Bronchial epithelial cell (primary cell): ENCODE results near the gene ADGRV1. TPM values are rescaled to one million over a fixed set of nuclear protein-coding genes. Genes with fewer than 3 reads are reported as not detected.
"Not testable (repeated sequence)": the region's sequence is repeated elsewhere in the genome, so short reads cannot be mapped to it uniquely, and the experiment has no call there.

Source experiments
- DNase-seq: peaks from one replicate; pipeline ENCODE4 v3.0.0-alpha.2; 2010; ENCODE audit warnings: low read depth
- FAIRE-seq: peaks from 2 replicates; lab custom pipeline; 2011; peaks lifted over from hg19 to GRCh38; lab: Jason Lieb, UNC
- H3K27me3 ChIP-seq: 2 replicates; pipeline ENCODE4 v1.5.1; 2011; ENCODE audit warnings: low read length; ENCODE audit not compliant: control insufficient read depth, insufficient read depth
- H3K36me3 ChIP-seq: 2 replicates; pipeline ENCODE4 v1.5.1; 2011; ENCODE audit warnings: low read length; ENCODE audit not compliant: control insufficient read depth, insufficient read depth
- H3K4me3 ChIP-seq: 2 replicates; pipeline ENCODE4 v1.5.1; 2011; ENCODE audit warnings: mild to moderate bottlenecking, low read depth, low read length, control low read depth
- CTCF ChIP-seq: IDR thresholded peaks from 2 replicates; pipeline ENCODE4 v1.5.1; 2011; ENCODE audit warnings: mild to moderate bottlenecking, moderate library complexity, low read length, control low read depth, inconsistent platforms; ENCODE audit not compliant: insufficient read depth, severe bottlenecking
- total RNA-seq: library from RNA; depleted of rRNA; stranded (reverse); fragments of >200 nt; gene quantifications from 2 replicates; pipeline ENCODE4 v1.2.1, GENCODE V29; 2014

ADGRV1 gene
- total RNA-seq, 1 donor from 2014 or later = 1.6 TPM

- no peak for FAIRE-seq
- TF ChIP-seq CTCF = no peak
- H3K27me3 ChIP-seq = no peaks in the 10 kb centered on the region
- no peaks in the 10 kb centered on the region for H3K36me3 ChIP-seq
- DNase-seq = no peak
- H3K4me3 ChIP-seq = no peak overlapping the region
Observed at GRCh38 chr5:90650767-90651166, 92.2 kb downstream of the ADGRV1 start.

- Histone ChIP-seq H3K4me3 (no peak overlapping the region), H3K36me3 (no peaks in the 10 kb centered on the region), H3K27me3 (no peaks in the 10 kb centered on the region)
- FAIRE-seq (no peak), DNase-seq (no peak)
- TF ChIP-seq CTCF = no peak
Observed at GRCh38 chr5:90654215-90654614, 95.6 kb downstream of the ADGRV1 start.

DNA sequence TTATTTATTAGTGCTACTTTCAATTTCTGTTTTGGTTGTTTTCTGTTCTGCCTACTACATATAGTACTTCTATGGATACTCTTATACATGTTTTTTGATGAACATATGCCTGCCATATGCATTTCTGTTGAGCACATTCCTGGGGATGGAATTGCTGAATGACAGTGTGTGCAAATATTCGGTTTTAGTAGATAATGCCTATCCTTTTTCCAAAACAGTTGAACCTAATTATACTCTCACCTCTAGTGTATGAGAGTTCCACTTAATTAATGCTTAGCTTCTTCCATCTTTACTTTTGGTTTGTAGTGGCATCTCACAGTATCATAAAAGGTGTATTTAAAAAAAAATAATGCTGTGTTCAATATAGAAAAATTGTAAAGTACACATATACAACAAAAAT is 96.8 kb downstream of the ADGRV1 start:
- H3K27me3 ChIP-seq = no peaks in the 10 kb centered on the region
- H3K4me3 ChIP-seq = no peak overlapping the region
- DNase-seq (no peak), FAIRE-seq (no peak)
- no peaks in the 10 kb centered on the region for H3K36me3 ChIP-seq
- TF ChIP-seq CTCF = no peak

- Histone ChIP-seq H3K27me3 (no peaks in the 10 kb centered on the region), H3K4me3 (no peak overlapping the region), H3K36me3 (no peaks in the 10 kb centered on the region)
- TF ChIP-seq CTCF = no peak
- FAIRE-seq (no peak), DNase-seq (no peak)
Observed at GRCh38 chr5:90657030-90657429, 98.4 kb downstream of the ADGRV1 start.

DNA sequence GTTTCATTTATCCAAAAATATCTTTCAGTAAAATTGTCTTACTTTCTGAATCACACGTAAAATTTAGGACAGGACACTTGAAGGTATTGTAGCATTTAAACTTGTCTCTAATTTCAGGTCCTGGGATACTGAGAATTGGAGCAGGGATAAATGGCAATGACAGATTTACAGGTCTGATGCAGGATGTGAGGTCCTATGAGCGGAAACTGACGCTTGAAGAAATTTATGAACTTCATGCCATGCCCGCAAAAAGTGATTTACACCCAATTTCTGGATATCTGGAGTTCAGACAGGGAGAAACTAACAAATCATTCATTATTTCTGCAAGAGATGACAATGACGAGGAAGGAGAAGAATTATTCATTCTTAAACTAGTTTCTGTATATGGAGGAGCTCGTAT is 99.2 kb downstream of the ADGRV1 start:
- DNase-seq (no peak), FAIRE-seq (no peak)
- no peaks in the 10 kb centered on the region for H3K27me3 ChIP-seq
- no peaks in the 10 kb centered on the region for H3K36me3 ChIP-seq
- TF ChIP-seq CTCF = no peak
- no peak overlapping the region for H3K4me3 ChIP-seq

- FAIRE-seq = no peak
- no peak for DNase-seq
- Histone ChIP-seq H3K4me3 (no peak overlapping the region), H3K36me3 (no peaks in the 10 kb centered on the region), H3K27me3 (no peaks in the 10 kb centered on the region)
- no peak for TF ChIP-seq CTCF
Observed at GRCh38 chr5:90658620-90659019, 100.0 kb downstream of the ADGRV1 start.

GRCh38 chr5:90668079-90668565 is 109.5 kb downstream of the ADGRV1 start:
- DNase-seq, FAIRE-seq, H3K36me3 ChIP-seq, H3K4me3 ChIP-seq, H3K27me3 ChIP-seq: not testable (repeated sequence)
